Panc1 (cell line): ENCODE measurements around the gene SFI1. TPM values are rescaled to one million over a fixed set of nuclear protein-coding genes. Genes with fewer than 3 reads are reported as not detected.

ENCODE experiments used
- ATAC-seq: fragments of 200-7000 bp; cut with Tn5 transposase; 2 replicates; pipeline ENCODE4 v1.9.1; 2020; ENCODE audit warnings: mild to moderate bottlenecking, moderate library complexity
- BruUV-seq: library from RNA; stranded (reverse); fragments of 400-500 nt; replicated peaks from 2 replicates; lab custom pipeline; 2021; lab: Mats Ljungman, UMichigan
- CTCF ChIA-PET: fragments of 300-600 bp; sonication (Branson Sonifier 250); formaldehyde crosslinking; loops from one replicate; lab custom pipeline; 2022; ENCODE audit warnings: antibody characterized with exemption; lab: Charles Lee
- POLR2A ChIA-PET: fragments of 300-600 bp; sonication (Branson Sonifier 250); formaldehyde crosslinking; loops from one replicate; lab custom pipeline; 2022; ENCODE audit warnings: antibody characterized with exemption; lab: Charles Lee
- DNase-seq: peaks from one replicate; pipeline ENCODE4 v3.0.0-alpha.2; 2010; ENCODE audit warnings: low read depth, low spot score
- H3K27ac ChIP-seq: 2 replicates; pipeline ENCODE4 v1.5.1; 2011; ENCODE audit warnings: mild to moderate bottlenecking, low read length, inconsistent platforms
- H3K27me3 ChIP-seq: fragments of 200-500 bp; sonication (Bioruptor generic); 2 replicates; pipeline ENCODE4 v1.6.0; 2014; ENCODE audit warnings: low read length, inconsistent platforms; ENCODE audit not compliant: control insufficient read depth, insufficient read depth
- H3K36me3 ChIP-seq: fragments of 200-500 bp; sonication (Bioruptor generic); 2 replicates; pipeline ENCODE4 v1.5.1; 2014; ENCODE audit warnings: inconsistent platforms, mild to moderate bottlenecking, low read length, moderate library complexity; ENCODE audit not compliant: control insufficient read depth, insufficient read depth
- H3K4me1 ChIP-seq: 2 replicates; pipeline ENCODE4 v1.5.1; 2011; ENCODE audit warnings: inconsistent platforms, mild to moderate bottlenecking, low read length, moderate library complexity; ENCODE audit not compliant: control insufficient read depth, insufficient read depth
- H3K4me3 ChIP-seq, 2 experiments: 2 replicates each; pipeline ENCODE4 v1.5.1; 2011 to 2012; ENCODE audit warnings: low read depth in 2 of 2, low read length in 2 of 2, mild to moderate bottlenecking in 2 of 2, inconsistent platforms in 1 of 2, moderate library complexity in 1 of 2
- H3K9me3 ChIP-seq: fragments of 200-500 bp; sonication (Bioruptor generic); 2 replicates; pipeline ENCODE4 v1.5.1; 2014; ENCODE audit warnings: low read depth, mild to moderate bottlenecking, inconsistent platforms, low read length, moderate library complexity; ENCODE audit not compliant: control insufficient read depth, insufficient read depth
- CTCF ChIP-seq: fragments of 450-650 bp; IDR thresholded peaks from 2 replicates; pipeline ENCODE4 v1.5.1; 2017; ENCODE audit warnings: mild to moderate bottlenecking
- POLR2AphosphoS5 ChIP-seq: IDR thresholded peaks from 2 replicates; pipeline ENCODE4 v1.6.1; 2012; ENCODE audit warnings: mild to moderate bottlenecking, low read depth, low read length, moderate library complexity
- REST ChIP-seq, 2 experiments: IDR thresholded peaks; 2 replicates each; pipeline ENCODE4 v1.6.1; 2011 to 2012; ENCODE audit warnings: low read depth in 2 of 2, control low read depth in 1 of 2, low read length in 1 of 2, mild to moderate bottlenecking in 1 of 2, moderate library complexity in 1 of 2; ENCODE audit not compliant: insufficient read depth in 1 of 2
- SIN3A ChIP-seq: IDR thresholded peaks from 2 replicates; pipeline ENCODE4 v1.6.1; 2012; ENCODE audit warnings: low read depth, mild to moderate bottlenecking, low read length, moderate library complexity, borderline replicate concordance; ENCODE audit not compliant: insufficient read depth
- TCF7L2 ChIP-seq: IDR thresholded peaks from 2 replicates; pipeline ENCODE4 v1.6.1; 2011; ENCODE audit warnings: mild to moderate bottlenecking, low read depth, low read length, inconsistent platforms
- in situ Hi-C: cut with HindIII; loops from 2 replicates; pipeline ENCODE4 v1.10.0; 2016; ENCODE audit warnings: low sequenced_read_pairs, low pct_unique_long_range_greater_than_20kb
- intact Hi-C: fragments of 100-400 bp; cut with micrococcal nuclease; formaldehyde crosslinking; loops from one replicate; pipeline ENCODE4 v1.10.0; 2022; ENCODE audit not compliant: unreplicated experiment
- total RNA-seq: library from RNA; stranded (reverse); gene quantifications from one replicate; pipeline ENCODE4 v1.2.1, GENCODE V29; 2021; ENCODE audit not compliant: unreplicated experiment

Gene SFI1
- total RNA-seq, 1 experiment from 2014 or later: 29.9 TPM

- BruUV-seq: no TSS peak
- no peak for ATAC-seq
- H3K36me3 ChIP-seq: no peaks in the 10 kb centered on the region; the same call in 1 of the 2 replicates
- CTCF ChIA-PET: interaction anchor here (0.7 kb wide), 1 partner anchor 409 kb away, joined by 3 read pairs; no protein-coding TSS in a partner anchor
- in situ Hi-C loops: no loop called here
- no peaks in the 10 kb centered on the region for H3K4me1 ChIP-seq
- no peak for DNase-seq
- no peaks in the 10 kb centered on the region for H3K27me3 ChIP-seq
- POLR2A ChIA-PET: no interaction called here
- H3K4me3 ChIP-seq: no peak overlapping the region
- no peak overlapping the region for H3K27ac ChIP-seq
- no peak for TF ChIP-seq TCF7L2
- TF ChIP-seq REST (IDR thresholded peaks at IDR 0.05; ENCODE audit: insufficient read depth in 1 of 2, low read depth in 2 of 2, low read length in 1 of 2): no peak
- no peak for TF ChIP-seq SIN3A
- no peak for TF ChIP-seq POLR2AphosphoS5
- no peak for TF ChIP-seq CTCF
- no peaks in the 10 kb centered on the region for H3K9me3 ChIP-seq
- intact Hi-C loops: loop anchor here (10.0 kb wide), 1 partner anchor 73 kb away; no protein-coding TSS in a partner anchor
Measured at GRCh38 chr22:31561970-31562369, 65.6 kb downstream of the SFI1 start.

GRCh38 chr22:31566484-31566883 lies 70.1 kb downstream of the SFI1 start:
- POLR2A ChIA-PET: no interaction called here
- in situ Hi-C loops: no loop called here

More at GRCh38 chr22:31566484-31566883, 70.1 kb downstream of the SFI1 start:
- no TSS peak for BruUV-seq
- intact Hi-C loops: loop anchor here (10.0 kb wide), 1 partner anchor 68 kb away; no protein-coding TSS in a partner anchor
- H3K36me3 ChIP-seq: no peaks in the 10 kb centered on the region
- CTCF ChIA-PET: no interaction called here
- H3K4me1 ChIP-seq: no peaks in the 10 kb centered on the region
- no peaks in the 10 kb centered on the region for H3K27me3 ChIP-seq
- ATAC-seq (no peak), DNase-seq (no peak)
- no peak overlapping the region for H3K4me3 ChIP-seq
- no peak overlapping the region for H3K27ac ChIP-seq
- no peaks in the 10 kb centered on the region for H3K9me3 ChIP-seq
- TF ChIP-seq REST (IDR thresholded peaks at IDR 0.05; ENCODE audit: insufficient read depth in 1 of 2, low read depth in 2 of 2, low read length in 1 of 2) (no peak), TCF7L2 (no peak), SIN3A (no peak), POLR2AphosphoS5 (no peak), CTCF (no peak)
